H9 (cell line): ENCODE results near the gene UBE2E1. TPM values are rescaled to one million over a fixed set of nuclear protein-coding genes. Genes with fewer than 3 reads are reported as not detected.
A peak's percentile ranks its signal among the peaks of the same experiment; 100 is the strongest.

Source experiments
- DNase-seq: peaks from one replicate; pipeline ENCODE4 v3.0.0-alpha.2; 2017
- H2AFZ ChIP-seq: one replicate; pipeline ENCODE4 v1.6.1; 2013; ENCODE audit warnings: mild to moderate bottlenecking, low read length, control low read depth, moderate library complexity
- H2AK5ac ChIP-seq: 2 replicates; pipeline ENCODE4 v1.6.1; 2013; ENCODE audit warnings: low read length, control low read depth, mixed read lengths; ENCODE audit not compliant: insufficient read length
- H2BK120ac ChIP-seq: one replicate; pipeline ENCODE4 v1.6.1; 2013; ENCODE audit warnings: low read depth, mild to moderate bottlenecking, low read length, control low read depth, inconsistent platforms; ENCODE audit not compliant: poor library complexity, severe bottlenecking
- H2BK12ac ChIP-seq: 2 replicates; pipeline ENCODE4 v1.6.1; 2013; ENCODE audit warnings: low read length, control low read depth, mixed read lengths, low read depth; ENCODE audit not compliant: insufficient read length
- H2BK15ac ChIP-seq: 2 replicates; pipeline ENCODE4 v1.6.1; 2013; ENCODE audit warnings: low read depth, low read length, control low read depth
- H2BK20ac ChIP-seq: one replicate; pipeline ENCODE4 v1.6.1; 2013; ENCODE audit warnings: low read depth, mild to moderate bottlenecking, low read length, control low read depth, inconsistent platforms; ENCODE audit not compliant: poor library complexity, severe bottlenecking
- H2BK5ac ChIP-seq: 2 replicates; pipeline ENCODE4 v1.6.1; 2013; ENCODE audit warnings: low read length, control low read depth, mixed read lengths; ENCODE audit not compliant: insufficient read length
- H3K14ac ChIP-seq: 2 replicates; pipeline ENCODE4 v1.6.1; 2013; ENCODE audit warnings: low read length, control low read depth; ENCODE audit not compliant: insufficient read depth
- H3K18ac ChIP-seq: 2 replicates; pipeline ENCODE4 v1.6.1; 2013; ENCODE audit warnings: low read depth, mild to moderate bottlenecking, mixed read lengths, low read length, control low read depth; ENCODE audit not compliant: insufficient read length
- H3K23ac ChIP-seq: 2 replicates; pipeline ENCODE4 v1.6.1; 2013; ENCODE audit warnings: low read length, control low read depth, mixed read lengths, low read depth; ENCODE audit not compliant: insufficient read length
- H3K23me2 ChIP-seq: 2 replicates; pipeline ENCODE4 v1.6.1; 2013; ENCODE audit warnings: low read depth, mild to moderate bottlenecking, mixed read lengths, low read length, control low read depth; ENCODE audit not compliant: insufficient read length, poor library complexity, severe bottlenecking
- H3K27ac ChIP-seq: 2 replicates; pipeline ENCODE4 v1.5.1; 2013; ENCODE audit warnings: low read length, control low read depth, mixed read lengths, low read depth; ENCODE audit not compliant: insufficient read length
- H3K27me3 ChIP-seq: 2 replicates; pipeline ENCODE4 v1.6.1; 2013; ENCODE audit warnings: low read length, control low read depth, inconsistent platforms; ENCODE audit not compliant: insufficient read depth
- H3K4ac ChIP-seq: 2 replicates; pipeline ENCODE4 v1.6.1; 2013; ENCODE audit warnings: low read depth, mild to moderate bottlenecking, control low read depth, inconsistent platforms, low read length, moderate library complexity
- H3K4me1 ChIP-seq: 2 replicates; pipeline ENCODE4 v1.6.1; 2013; ENCODE audit warnings: low read length, control low read depth, inconsistent platforms; ENCODE audit not compliant: insufficient read depth
- H3K4me2 ChIP-seq: 2 replicates; pipeline ENCODE4 v1.6.1; 2013; ENCODE audit warnings: low read length, control low read depth, mixed read lengths; ENCODE audit not compliant: insufficient read length, insufficient read depth
- H3K56ac ChIP-seq: 2 replicates; pipeline ENCODE4 v1.6.1; 2013; ENCODE audit warnings: low read depth, mild to moderate bottlenecking, mixed read lengths, low read length, control low read depth; ENCODE audit not compliant: insufficient read length
- H3K79me1 ChIP-seq: 2 replicates; pipeline ENCODE4 v1.6.1; 2013; ENCODE audit warnings: low read depth, mild to moderate bottlenecking, moderate library complexity, low read length, control low read depth, inconsistent platforms; ENCODE audit not compliant: insufficient read depth, poor library complexity, severe bottlenecking
- H3K79me2 ChIP-seq: 2 replicates; pipeline ENCODE4 v1.6.1; 2013; ENCODE audit warnings: low read length, control low read depth, inconsistent platforms; ENCODE audit not compliant: insufficient read depth
- H3K9ac ChIP-seq: 2 replicates; pipeline ENCODE4 v1.6.1; 2013; ENCODE audit warnings: low read length, control low read depth, mixed read lengths; ENCODE audit not compliant: insufficient read length; ENCODE audit errors: extremely low read depth
- H3K9me3 ChIP-seq: one replicate; pipeline ENCODE4 v1.6.1; 2013; ENCODE audit warnings: low read depth, low read length, inconsistent platforms; ENCODE audit not compliant: control insufficient read depth
- H3T11ph ChIP-seq: one replicate; pipeline ENCODE4 v1.6.1; 2013; ENCODE audit warnings: mild to moderate bottlenecking, low read length, control low read depth, inconsistent platforms
- H4K20me1 ChIP-seq: one replicate; pipeline ENCODE4 v1.6.1; 2013; ENCODE audit not compliant: control insufficient read depth, insufficient read length, insufficient read depth
- H4K5ac ChIP-seq: 2 replicates; pipeline ENCODE4 v1.6.1; 2013; ENCODE audit warnings: low read depth, mild to moderate bottlenecking, mixed read lengths, low read length, control low read depth; ENCODE audit not compliant: insufficient read length
- H4K8ac ChIP-seq: replicated peaks from 2 replicates; pipeline ENCODE4 v1.6.1; 2013; ENCODE audit warnings: low read length, control low read depth, mixed read lengths, low read depth; ENCODE audit not compliant: insufficient read length
- H4K91ac ChIP-seq: 2 replicates; pipeline ENCODE4 v1.6.1; 2013; ENCODE audit warnings: low read depth, mild to moderate bottlenecking, moderate library complexity, mixed read lengths, low read length, control low read depth; ENCODE audit not compliant: insufficient read length
- H3K27ac Mint-ChIP-seq, 3 experiments: 2 replicates in 2 of 3; 3 replicates in 1 of 3; pipeline ENCODE4 v1.8.0; 2020 to 2021; ENCODE audit warnings: mixed read lengths in 3 of 3, mild to moderate bottlenecking in 1 of 3, moderate library complexity in 1 of 3
- H3K27me3 Mint-ChIP-seq: 2 replicates; pipeline ENCODE4 v1.8.0; 2021; ENCODE audit warnings: low read depth, mild to moderate bottlenecking, moderate library complexity, mixed read lengths
- H3K36me3 Mint-ChIP-seq, 3 experiments: 2 replicates in 2 of 3; 3 replicates in 1 of 3; pipeline ENCODE4 v1.8.0; 2020 to 2021; ENCODE audit warnings: low read depth in 3 of 3, mixed read lengths in 3 of 3; ENCODE audit not compliant: insufficient read depth in 1 of 3
- H3K4me1 Mint-ChIP-seq, 2 experiments: 2 replicates each; pipeline ENCODE4 v1.8.0; 2020; ENCODE audit warnings: mixed read lengths in 2 of 2
- H3K4me3 Mint-ChIP-seq, 2 experiments: 2 replicates in 1 of 2; 3 replicates in 1 of 2; pipeline ENCODE4 v1.8.0; 2020 to 2021; ENCODE audit warnings: mild to moderate bottlenecking in 2 of 2, mixed read lengths in 2 of 2, moderate library complexity in 1 of 2
- H3K9me3 Mint-ChIP-seq, 2 experiments: 2 replicates in 1 of 2; 3 replicates in 1 of 2; pipeline ENCODE4 v1.8.0; 2020; ENCODE audit warnings: mild to moderate bottlenecking in 2 of 2, mixed read lengths in 2 of 2, moderate library complexity in 1 of 2
- WGBS: extraction: QIAGEN DNeasy Blood & Tissue Kit; methylation state at CpG from one replicate; pipeline ENCODE4 v1.1.7; 2013; ENCODE audit warnings: missing lambda C conversion rate, low lambda C conversion rate, mixed read lengths; ENCODE audit not compliant: insufficient read length; ENCODE audit errors: extremely low coverage; 5-methylcytosine and 5-hydroxymethylcytosine counted together
- total RNA-seq: library from RNA; stranded (reverse); gene quantifications from 2 replicates; pipeline ENCODE4 v1.2.1, GENCODE V29; 2021
- TF ChIP-seq, protein P1 (sequence below): fragments of 200-600 bp; sonication (generic); conservative IDR thresholded peaks from 3 replicates; pipeline ENCODE4 v1.8.0; 2021; ENCODE audit warnings: antibody characterized with exemption, mild to moderate bottlenecking

Gene UBE2E1
- total RNA-seq, 1 experiment from 2014 or later, result 142 TPM

DNA sequence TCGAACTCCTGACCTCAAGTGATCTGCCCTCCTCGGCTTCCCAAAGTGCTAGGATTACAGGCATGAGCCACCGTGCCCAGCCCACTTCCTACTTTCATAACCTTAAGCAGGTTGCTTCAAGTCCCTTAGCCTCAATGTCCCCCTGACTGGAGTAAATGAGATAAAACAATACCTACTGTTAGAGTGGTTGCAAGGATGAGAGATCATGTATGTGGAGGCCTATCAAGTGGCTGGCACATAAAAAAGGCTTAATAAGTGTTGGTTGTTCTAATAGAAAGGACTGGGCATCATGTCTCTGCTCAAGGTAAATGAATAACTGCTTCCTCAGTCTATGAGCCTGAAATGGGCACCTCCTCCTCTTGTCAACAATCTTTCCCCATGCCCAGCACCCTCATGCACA, 25.9 kb upstream of the UBE2E1 start:
- H3K27ac ChIP-seq, result no peak overlapping the region
- no peak overlapping the region for H3K9ac ChIP-seq
- H3K27ac Mint-ChIP-seq, result peak overlapping the region in 1 of 3 experiments; percentile 57; a peak in 1 of 7 replicates
- H4K20me1 ChIP-seq, result no peaks in the 10 kb centered on the region
- no peak overlapping the region for H4K5ac ChIP-seq
- H2AK5ac ChIP-seq, result no peak overlapping the region
- no peak overlapping the region for H2AFZ ChIP-seq
- no peaks in the 10 kb centered on the region for H3K79me2 ChIP-seq
- no peaks in the 10 kb centered on the region for H3K79me1 ChIP-seq
- no peak overlapping the region for H2BK15ac ChIP-seq
- no peak overlapping the region for H3K23ac ChIP-seq
- no peak overlapping the region for H3K18ac ChIP-seq
- no peaks in the 10 kb centered on the region for H3K23me2 ChIP-seq
- H3K4me1 ChIP-seq, result no peaks in the 10 kb centered on the region
- no peak overlapping the region for H3K4me2 ChIP-seq
- H3K14ac ChIP-seq, result no peak overlapping the region
- no peak for DNase-seq
- no peak overlapping the region for H3K4ac ChIP-seq
- no peak overlapping the region for H2BK5ac ChIP-seq
- H2BK20ac ChIP-seq, result no peak overlapping the region
- H3K9me3 Mint-ChIP-seq, result peaks cover 0 to 3% of the 10 kb centered on the region in 2 experiments; a peak in 1 of 5 replicates
- TF ChIP-seq, protein P1, sequence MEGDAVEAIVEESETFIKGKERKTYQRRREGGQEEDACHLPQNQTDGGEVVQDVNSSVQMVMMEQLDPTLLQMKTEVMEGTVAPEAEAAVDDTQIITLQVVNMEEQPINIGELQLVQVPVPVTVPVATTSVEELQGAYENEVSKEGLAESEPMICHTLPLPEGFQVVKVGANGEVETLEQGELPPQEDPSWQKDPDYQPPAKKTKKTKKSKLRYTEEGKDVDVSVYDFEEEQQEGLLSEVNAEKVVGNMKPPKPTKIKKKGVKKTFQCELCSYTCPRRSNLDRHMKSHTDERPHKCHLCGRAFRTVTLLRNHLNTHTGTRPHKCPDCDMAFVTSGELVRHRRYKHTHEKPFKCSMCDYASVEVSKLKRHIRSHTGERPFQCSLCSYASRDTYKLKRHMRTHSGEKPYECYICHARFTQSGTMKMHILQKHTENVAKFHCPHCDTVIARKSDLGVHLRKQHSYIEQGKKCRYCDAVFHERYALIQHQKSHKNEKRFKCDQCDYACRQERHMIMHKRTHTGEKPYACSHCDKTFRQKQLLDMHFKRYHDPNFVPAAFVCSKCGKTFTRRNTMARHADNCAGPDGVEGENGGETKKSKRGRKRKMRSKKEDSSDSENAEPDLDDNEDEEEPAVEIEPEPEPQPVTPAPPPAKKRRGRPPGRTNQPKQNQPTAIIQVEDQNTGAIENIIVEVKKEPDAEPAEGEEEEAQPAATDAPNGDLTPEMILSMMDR, result no peak
- no peak overlapping the region for H4K8ac ChIP-seq
- H3K27me3 Mint-ChIP-seq, result no peaks in the 10 kb centered on the region; the same call in none of the 2 replicates
- peaks cover 0 to 4% of the 10 kb centered on the region in 2 experiments; a peak in 2 of 4 replicates for H3K4me1 Mint-ChIP-seq
- WGBS, result no CpG with 5 or more reads among the region's 3 CpGs
- H3K4me3 Mint-ChIP-seq, result no peak overlapping the region
- no peak overlapping the region for H3K56ac ChIP-seq
- no peaks in the 10 kb centered on the region for H3K36me3 Mint-ChIP-seq
- no peaks in the 10 kb centered on the region for H3K9me3 ChIP-seq
- no peak overlapping the region for H2BK12ac ChIP-seq
- H2BK120ac ChIP-seq, result no peak overlapping the region
- H3T11ph ChIP-seq, result no peak overlapping the region
- H3K27me3 ChIP-seq, result no peaks in the 10 kb centered on the region
- H4K91ac ChIP-seq, result no peak overlapping the region
